Heart left ventricle (tissue), 16 donors: ENCODE data around the gene DDX10. TPM values are rescaled to one million over a fixed set of nuclear protein-coding genes. Genes with fewer than 3 reads are reported as not detected.

ENCODE experiments used
- ATAC-seq, 4 donors: fragments of 200-7000 bp; cut with Tn5 transposase; one replicate each; pipeline ENCODE4 v1.9.1; 2020 to 2022; ENCODE audit warnings: moderate library complexity in 4 of 4, mild to moderate bottlenecking in 3 of 4, moderate number of reproducible peaks in 1 of 4
- DNase-seq, 5 donors: peaks; one replicate each; pipeline ENCODE4 v3.0.0-alpha.2; 2020
- H3K27ac ChIP-seq, 12 donors: fragments of 200-600 bp; sonication (generic) in 4 of 12; one replicate each; pipeline versions ENCODE4 v1.5.0 to v1.8.0; 2016 to 2022; ENCODE audit warnings: mild to moderate bottlenecking in 2 of 12
- H3K27me3 ChIP-seq, 9 donors: fragments of 200-600 bp; sonication (generic) in 2 of 9; one replicate each; pipeline versions ENCODE4 v1.5.1 to v1.8.0; 2016 to 2022; ENCODE audit warnings: mild to moderate bottlenecking in 3 of 9
- H3K36me3 ChIP-seq, 9 donors: fragments of 200-600 bp; sonication (generic) in 2 of 9; one replicate each; pipeline versions ENCODE4 v1.5.0 to v1.8.0; 2018 to 2022; ENCODE audit warnings: mild to moderate bottlenecking in 2 of 9
- H3K4me1 ChIP-seq, 12 donors: fragments of 200-600 bp; sonication (generic) in 4 of 12; one replicate each; pipeline versions ENCODE4 v1.5.0 to v1.8.0; 2016 to 2022; ENCODE audit warnings: mild to moderate bottlenecking in 3 of 12
- H3K4me3 ChIP-seq, 12 donors: fragments of 200-600 bp; sonication (generic) in 4 of 12; one replicate each; pipeline versions ENCODE4 v1.5.0 to v1.8.0; 2017 to 2022; ENCODE audit warnings: mild to moderate bottlenecking in 9 of 12, moderate library complexity in 4 of 12
- H3K9me3 ChIP-seq, 12 donors: fragments of 200-600 bp; sonication (generic) in 4 of 12; one replicate each; pipeline versions ENCODE4 v1.5.0 to v1.8.0; 2016 to 2022; ENCODE audit warnings: mild to moderate bottlenecking in 1 of 12
- CTCF ChIP-seq, 12 donors: fragments of 200-600 bp; sonication (generic) in 4 of 12; IDR thresholded peaks; one replicate each; pipeline versions ENCODE4 v1.5.0 to v1.8.0; 2018 to 2022; ENCODE audit warnings: antibody characterized with exemption in 12 of 12, mild to moderate bottlenecking in 5 of 12
- POLR2A ChIP-seq, 2 donors: fragments of 450-650 bp; IDR thresholded peaks; one replicate each; pipeline ENCODE4 v1.6.1; 2017; ENCODE audit warnings: antibody characterized with exemption in 2 of 2, mild to moderate bottlenecking in 2 of 2, moderate library complexity in 2 of 2
- WGBS, 4 donors: extraction: QIAGEN DNeasy Blood & Tissue Kit in 2 of 4; methylation state at CpG; one replicate each; pipeline versions ENCODE4 v1.1.5 to v1.1.7; 2013 to 2018; 5-methylcytosine and 5-hydroxymethylcytosine counted together
- intact Hi-C, 10 donors: fragments of 100-400 bp; cut with DNase I; formaldehyde crosslinking; loops; one replicate each; pipeline versions ENCODE4 v1.11.1 to v1.14.2; 2022
- polyA plus RNA-seq, 2 donors: library from polyadenylated mRNA; stranded (reverse); fragments of 200-250 nt; gene quantifications; one replicate each; pipeline ENCODE4 v1.2.3, GENCODE V29; 2013
- total RNA-seq, 9 donors: library from RNA; depleted of rRNA in 2 of 9; stranded (reverse); fragments of >200 nt in 2 of 9; fragmentation: NEBNext Ultra II Directional in 3 of 9; extraction: Animal tissue kit (Norgen Biotek cat#: 25700) in 3 of 9; gene quantifications; one replicate each; pipeline versions ENCODE4 v1.1.0 to v1.2.4, GENCODE V29; 2016 to 2023
- donor health status: ischemic (EF 13 %, LVEDD 7.1; RV severe dilation, severe dysfunction).
- donor health status: healthy with polysubstance abuse.
- donor health status: DM: no; HTN: yes; CAD: no.
- donor health status: DM: no; HTN: no; CAD: no.
- donor health status: ischemic (EF 25% LVEDD 6.9; RV normal size, moderate dysfunction).
- donor health status: ischemic (EF 25% LVEDD 5.7; RV mildly dilated, moderate dysfunction).
- donor health status: healthy.
- donor health status: DM: yes; HTN: yes; CAD: no.
- donor health status: ischemic (EF 35%, LVEDD 5.7; RV mildly dilated, moderate dysfunction).
- donor health status: nonischemic (EF 11% LVEDD 7.7; RV severe dilation, severe dysfunction).
- donor health status: DM: yes; HTN: yes; CAD: no.
- donor health status: PGD.
- donor health status: ischemic (EF 29% LVEDD 5.4; RV normal size, mild dysfunction).
- donor health status: nonischemic (EF 23%, LVEDD 6.1; RV moderate dilation, normal function).

The DDX10 gene
- total and polyA plus RNA-seq, 11 donors: 8.3 to 17.2 (median 12.1) TPM

DNA sequence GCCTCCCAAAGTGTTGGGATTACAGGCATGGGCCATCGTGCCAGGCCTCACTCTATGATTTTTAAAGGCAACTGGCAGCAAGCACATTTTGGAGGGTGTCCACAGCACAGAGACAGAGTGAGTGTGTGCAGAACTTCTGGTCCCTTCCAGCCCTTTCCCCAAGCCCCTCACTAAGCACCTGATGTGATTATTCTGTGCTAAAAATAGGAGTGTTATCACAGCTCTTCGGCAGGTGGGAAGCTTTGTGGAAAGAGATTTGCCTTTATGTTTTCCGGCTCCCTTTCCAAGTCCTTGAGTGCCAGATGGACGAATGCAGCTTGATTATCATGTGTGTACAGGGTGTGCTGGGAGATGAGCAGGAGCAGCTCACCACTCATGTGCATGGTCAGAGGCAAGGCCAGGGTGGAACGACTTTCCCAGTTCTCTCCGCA is 310.8 kb downstream of the DDX10 start:
- peak overlapping the region in 7 of 12 donors; percentile 5 to 73 (median 46) for H3K27ac ChIP-seq
- H3K36me3 ChIP-seq: no peaks in the 10 kb centered on the region
- no peak for TF ChIP-seq POLR2A (IDR thresholded peaks at IDR 0.05)
- TF ChIP-seq CTCF (IDR thresholded peaks at IDR 0.05): no peak
- DNase-seq (peak in 4 of 5 donors; percentile 52 to 79 (median 67)), ATAC-seq (peak; percentile 96 to 99 (median 97))
- H3K27me3 ChIP-seq: no peaks in the 10 kb centered on the region
- H3K4me1 ChIP-seq: peaks cover 0 to 7% (median 0%) of the 10 kb centered on the region in 12 donors
- WGBS, 4 donors: 31 to 37% (median 32%) methylated on average over 6 of the region's 6 CpGs
- H3K9me3 ChIP-seq: peaks cover 0 to 5% (median 0%) of the 10 kb centered on the region in 12 donors
- no peak overlapping the region for H3K4me3 ChIP-seq
- intact Hi-C loops: loop anchor here in 2 of 10 donors (1.0 to 5.0 kb wide), 2 partner anchors 96 to 97 kb away; no protein-coding TSS in a partner anchor

GRCh38 chr11:108983636-108984420 is 319.0 kb downstream of the DDX10 start:
- DNase-seq (no peak), ATAC-seq (no peak)
- no peaks in the 10 kb centered on the region for H3K36me3 ChIP-seq
- H3K4me1 ChIP-seq: peaks cover 0 to 23% (median 9%) of the 10 kb centered on the region in 12 donors
- H3K4me3 ChIP-seq: no peak overlapping the region
- H3K27ac ChIP-seq: no peak overlapping the region
- no peak for TF ChIP-seq POLR2A (IDR thresholded peaks at IDR 0.05)
- no peak for TF ChIP-seq CTCF (IDR thresholded peaks at IDR 0.05)
- H3K27me3 ChIP-seq: no peaks in the 10 kb centered on the region
- intact Hi-C loops: loop anchor here in 1 of 10 donors (10.0 kb wide), 1 partner anchor 91 kb away; no protein-coding TSS in a partner anchor
- 68 to 87% (median 86%) methylated on average over 6 of the region's 6 CpGs for WGBS, 4 donors
- H3K9me3 ChIP-seq: peaks cover 0 to 3% (median 0%) of the 10 kb centered on the region in 12 donors

DNA sequence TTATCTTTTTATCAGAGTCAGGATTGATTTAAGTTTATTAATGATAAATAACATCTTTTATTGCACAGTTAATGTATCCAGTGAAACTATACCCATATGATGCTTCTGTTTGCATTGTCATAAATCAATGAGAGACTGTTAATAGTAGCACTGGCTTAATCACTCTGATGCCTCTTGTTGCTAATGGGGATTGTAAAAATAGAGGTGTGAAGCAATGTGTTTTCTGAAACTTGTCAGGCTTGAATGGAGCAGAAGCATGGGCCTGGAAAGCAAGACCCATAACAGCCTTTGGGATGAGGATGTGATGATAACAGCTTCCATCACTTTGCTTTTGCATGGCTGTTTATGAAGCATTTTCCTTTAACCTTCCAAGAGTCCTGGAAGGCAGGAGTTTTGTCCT is 319.7 kb downstream of the DDX10 start:
- Histone ChIP-seq H3K27me3 (no peaks in the 10 kb centered on the region), H3K27ac (no peak overlapping the region), H3K9me3 (peaks cover 0 to 4% (median 0%) of the 10 kb centered on the region in 12 donors), H3K36me3 (no peaks in the 10 kb centered on the region), H3K4me3 (no peak overlapping the region), H3K4me1 (peaks cover 0 to 23% (median 9%) of the 10 kb centered on the region in 12 donors)
- DNase-seq (no peak), ATAC-seq (peak in 1 of 4 donors; percentile 33)
- intact Hi-C loops: loop anchor here in 1 of 10 donors (10.0 kb wide), 1 partner anchor 90 kb away; no protein-coding TSS in a partner anchor
- TF ChIP-seq POLR2A (IDR thresholded peaks at IDR 0.05): no peak
- no peak for TF ChIP-seq CTCF (IDR thresholded peaks at IDR 0.05)

DNA sequence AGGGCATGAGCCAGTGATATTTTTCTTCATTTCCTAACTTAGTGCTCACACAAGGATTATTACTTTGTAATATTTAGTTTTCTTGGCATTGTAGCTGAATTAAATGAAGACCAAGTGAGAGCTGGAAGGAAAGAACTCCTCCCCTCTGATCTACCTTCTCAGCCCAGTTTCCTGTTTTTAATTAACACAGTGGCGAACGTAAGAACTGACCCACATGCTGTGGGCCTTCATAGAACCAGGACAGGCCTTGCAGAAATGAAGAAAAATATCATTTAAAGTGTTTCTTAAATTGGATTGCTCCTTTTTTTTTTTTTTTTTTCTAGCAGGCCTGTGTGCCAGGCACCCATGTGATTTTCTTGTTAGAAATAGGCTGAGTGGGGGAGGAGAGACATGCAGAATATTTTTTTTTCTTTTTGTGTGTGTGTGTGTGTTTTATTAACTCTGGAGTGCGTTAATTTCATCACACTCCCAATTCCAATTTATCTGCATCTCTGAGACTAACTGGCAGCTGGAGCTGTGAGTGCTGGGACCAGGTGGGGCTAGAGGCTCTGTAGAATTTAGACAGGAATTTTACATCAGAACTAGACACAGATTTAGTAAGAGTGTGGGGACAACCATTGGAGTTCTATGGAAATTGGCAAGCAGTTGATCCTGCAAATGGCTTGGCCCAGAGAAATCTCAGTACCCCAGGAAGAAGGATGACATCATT is 320.5 kb downstream of the DDX10 start:
- H3K4me1 ChIP-seq: peaks cover 0 to 23% (median 9%) of the 10 kb centered on the region in 12 donors
- ATAC-seq (peak in 2 of 4 donors; percentile 39 to 74), DNase-seq (no peak)
- no peaks in the 10 kb centered on the region for H3K27me3 ChIP-seq
- 33 to 53% (median 38%) methylated on average over 3 of the region's 3 CpGs for WGBS, 4 donors
- peaks cover 0 to 12% (median 0%) of the 10 kb centered on the region in 12 donors for H3K9me3 ChIP-seq
- no peaks in the 10 kb centered on the region for H3K36me3 ChIP-seq
- no peak overlapping the region for H3K27ac ChIP-seq
- no peak overlapping the region for H3K4me3 ChIP-seq
- TF ChIP-seq POLR2A (IDR thresholded peaks at IDR 0.05) (no peak), CTCF (IDR thresholded peaks at IDR 0.05) (no peak)
- intact Hi-C loops: loop anchor here in 1 of 10 donors (10.0 kb wide), 1 partner anchor 89 kb away; no protein-coding TSS in a partner anchor
